GM12892 (cell line): ENCODE data around the gene PRKCH.

ENCODE experiments used
- POLR2A ChIP-seq: IDR thresholded peaks from 2 replicates; pipeline ENCODE4 v1.6.1; 2011; ENCODE audit warnings: low read depth, low read length, control low read depth
- POLR2AphosphoS5 ChIP-seq: IDR thresholded peaks from 2 replicates; pipeline ENCODE4 v1.6.1; 2011; ENCODE audit warnings: low read depth, low read length, control low read depth

- TF ChIP-seq POLR2A (no peak), POLR2AphosphoS5 (no peak)
These were observed 1.7 kb upstream of the PRKCH start for GRCh38 chr14:61319706-61320105.
